Inflammatory macrophage treated with lipopolysaccharide for 4 hours (primary cell): ENCODE measurements around the gene B3GALT5.

ENCODE experiments used
- DNase-seq: peaks from one replicate; pipeline ENCODE4 v3.0.0-alpha.2; 2020

The B3GALT5 gene

GRCh38 chr21:39648879-39649278, 36.1 kb downstream of the B3GALT5 start:
- no peak for DNase-seq

- no peak for DNase-seq
These were observed 36.8 kb downstream of the B3GALT5 start for GRCh38 chr21:39649526-39649925.

DNA sequence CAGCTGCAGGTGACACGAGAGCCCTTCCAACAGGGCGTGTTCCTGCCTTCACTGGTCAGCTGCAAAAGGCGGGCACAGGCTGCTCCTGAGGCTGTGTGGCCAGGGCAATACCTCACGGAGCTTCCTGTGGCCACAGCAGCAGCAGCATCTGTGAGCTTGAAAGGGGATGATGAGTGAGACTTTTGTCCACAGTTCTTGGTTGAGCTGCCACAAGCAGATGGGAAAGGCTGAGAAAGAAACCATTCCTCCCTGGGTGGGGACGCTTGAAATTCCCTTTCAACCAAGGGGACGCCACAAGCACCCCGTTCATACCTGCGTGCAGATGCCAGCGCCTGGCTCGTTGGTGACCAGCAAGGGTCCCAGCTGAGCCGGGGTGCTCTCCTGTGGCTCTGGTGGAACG, 37.6 kb downstream of the B3GALT5 start:
- no peak for DNase-seq

- no peak for DNase-seq
These were observed 38.1 kb downstream of the B3GALT5 start for GRCh38 chr21:39650801-39651200.

GRCh38 chr21:39651206-39651605, 38.5 kb downstream of the B3GALT5 start:
- DNase-seq: no peak

- DNase-seq: no peak
These were observed 42.2 kb downstream of the B3GALT5 start for GRCh38 chr21:39654951-39655350.

DNA sequence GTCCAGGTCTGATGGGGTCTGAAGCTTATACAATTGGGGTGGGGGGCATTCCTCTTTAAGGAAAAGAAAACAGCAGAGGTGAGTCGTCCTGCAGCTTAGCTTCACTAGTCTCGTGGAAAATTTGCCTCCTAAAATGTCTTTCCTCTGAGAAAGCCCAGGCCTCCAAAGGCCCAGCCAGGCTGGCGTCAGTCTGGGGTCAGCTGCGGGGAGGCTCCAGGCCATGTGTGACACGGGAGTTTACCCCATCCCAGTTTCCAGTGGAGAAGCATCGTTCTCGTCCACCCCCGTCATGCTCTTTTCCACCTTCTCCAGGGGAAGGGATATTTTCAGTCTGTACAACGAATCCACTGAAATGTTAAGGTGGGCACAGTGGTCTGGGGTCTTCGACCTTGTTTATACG, 42.8 kb downstream of the B3GALT5 start:
- DNase-seq: no peak

- DNase-seq: no peak
These were observed 43.5 kb downstream of the B3GALT5 start for GRCh38 chr21:39656209-39656608.

GRCh38 chr21:39657091-39657689, 44.5 kb downstream of the B3GALT5 start:
- DNase-seq: no peak

DNA sequence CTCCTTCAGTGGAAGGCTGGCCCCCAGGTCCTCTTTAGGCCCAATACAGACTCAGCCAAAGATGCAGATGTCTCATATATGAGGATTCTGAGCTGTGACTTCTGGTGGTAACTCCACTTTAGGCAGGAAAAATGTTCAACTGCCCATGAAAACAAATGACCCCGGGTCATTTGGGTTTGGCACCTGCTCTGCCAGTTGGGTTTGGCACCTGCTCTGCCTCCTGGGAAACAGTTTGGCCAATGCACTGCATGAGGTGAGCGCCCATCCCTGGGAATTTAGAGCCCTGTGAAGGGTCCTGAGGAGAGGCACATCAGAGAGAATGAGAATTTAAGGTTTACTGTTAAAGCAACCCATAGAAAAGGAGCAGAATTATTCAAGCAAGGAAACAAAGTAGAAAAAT, 45.3 kb downstream of the B3GALT5 start:
- DNase-seq: no peak

DNA sequence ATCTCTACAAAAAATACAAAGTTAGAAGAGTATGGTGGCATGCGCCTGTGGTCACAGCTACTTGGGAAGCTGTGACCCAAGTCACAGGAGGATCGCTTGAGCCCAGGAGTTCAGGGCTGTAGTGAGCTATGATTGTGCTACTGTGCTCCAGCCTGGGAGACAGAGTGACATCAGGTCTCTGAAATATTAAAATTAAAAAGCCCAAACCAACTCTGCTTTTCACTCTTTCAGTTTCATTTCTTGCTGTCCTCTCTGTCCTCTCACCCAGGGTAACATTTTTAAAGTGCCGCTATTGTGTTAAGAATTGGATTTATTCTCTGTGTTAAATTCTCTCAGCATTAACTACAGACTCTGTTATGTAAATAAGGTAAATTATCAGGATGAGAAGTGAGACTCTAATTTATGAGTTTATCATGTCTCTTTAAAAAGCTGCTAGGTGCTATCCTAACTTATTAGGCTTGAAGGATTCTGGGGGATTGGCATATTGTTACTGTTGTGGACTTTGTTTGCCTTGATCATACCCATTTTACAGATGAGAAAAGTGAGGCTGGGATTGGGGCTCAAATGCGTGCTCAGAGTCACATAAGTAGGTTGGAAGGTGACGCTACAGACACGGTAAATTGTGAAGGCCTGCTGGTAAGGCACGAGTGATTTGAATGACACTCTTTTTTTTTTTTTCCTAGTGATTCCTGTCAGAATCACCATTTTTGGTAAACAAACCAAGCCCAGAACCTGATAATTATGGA, 46.5 kb downstream of the B3GALT5 start:
- no peak for DNase-seq

DNA sequence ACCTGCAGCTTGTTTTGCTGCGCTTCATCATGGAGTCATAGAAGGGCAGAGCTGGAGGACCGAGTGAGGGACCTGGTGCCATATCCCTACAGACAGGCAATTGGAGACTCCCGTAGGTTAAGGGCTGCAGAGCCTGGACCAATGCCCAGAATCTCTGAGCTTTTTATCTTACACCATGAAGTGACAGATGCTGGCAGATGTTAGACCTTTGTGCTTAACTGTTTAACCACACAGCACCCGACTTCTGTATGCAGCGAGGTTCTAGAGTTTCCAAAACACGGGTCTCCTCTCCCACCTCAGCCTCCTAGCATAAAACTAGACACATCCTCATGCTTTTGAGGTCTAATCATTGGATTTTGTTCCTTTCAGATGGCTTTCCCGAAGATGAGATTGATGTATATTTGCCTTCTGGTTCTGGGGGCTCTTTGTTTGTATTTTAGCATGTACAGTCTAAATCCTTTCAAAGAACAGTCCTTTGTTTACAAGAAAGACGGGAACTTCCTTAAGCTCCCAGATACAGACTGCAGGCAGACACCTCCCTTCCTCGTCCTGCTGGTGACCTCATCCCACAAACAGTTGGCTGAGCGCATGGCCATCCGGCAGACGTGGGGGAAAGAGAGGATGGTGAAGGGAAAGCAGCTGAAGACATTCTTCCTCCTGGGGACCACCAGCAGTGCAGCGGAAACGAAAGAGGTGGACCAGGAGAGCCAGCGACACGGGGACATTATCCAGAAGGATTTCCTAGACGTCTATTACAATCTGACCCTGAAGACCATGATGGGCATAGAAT, 47.6 kb downstream of the B3GALT5 start:
- DNase-seq: no peak

DNA sequence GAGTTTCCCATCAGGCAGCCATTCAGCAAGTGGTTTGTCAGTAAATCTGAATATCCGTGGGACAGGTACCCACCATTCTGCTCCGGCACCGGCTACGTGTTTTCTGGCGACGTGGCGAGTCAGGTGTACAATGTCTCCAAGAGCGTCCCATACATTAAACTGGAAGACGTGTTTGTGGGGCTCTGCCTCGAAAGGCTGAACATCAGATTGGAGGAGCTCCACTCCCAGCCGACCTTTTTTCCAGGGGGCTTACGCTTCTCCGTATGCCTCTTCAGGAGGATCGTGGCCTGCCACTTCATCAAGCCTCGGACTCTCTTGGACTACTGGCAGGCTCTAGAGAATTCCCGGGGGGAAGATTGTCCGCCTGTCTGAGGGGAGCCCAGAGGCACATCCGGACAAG, 48.4 kb downstream of the B3GALT5 start:
- DNase-seq: no peak

GRCh38 chr21:39661740-39662139, 49.0 kb downstream of the B3GALT5 start:
- no peak for DNase-seq

DNA sequence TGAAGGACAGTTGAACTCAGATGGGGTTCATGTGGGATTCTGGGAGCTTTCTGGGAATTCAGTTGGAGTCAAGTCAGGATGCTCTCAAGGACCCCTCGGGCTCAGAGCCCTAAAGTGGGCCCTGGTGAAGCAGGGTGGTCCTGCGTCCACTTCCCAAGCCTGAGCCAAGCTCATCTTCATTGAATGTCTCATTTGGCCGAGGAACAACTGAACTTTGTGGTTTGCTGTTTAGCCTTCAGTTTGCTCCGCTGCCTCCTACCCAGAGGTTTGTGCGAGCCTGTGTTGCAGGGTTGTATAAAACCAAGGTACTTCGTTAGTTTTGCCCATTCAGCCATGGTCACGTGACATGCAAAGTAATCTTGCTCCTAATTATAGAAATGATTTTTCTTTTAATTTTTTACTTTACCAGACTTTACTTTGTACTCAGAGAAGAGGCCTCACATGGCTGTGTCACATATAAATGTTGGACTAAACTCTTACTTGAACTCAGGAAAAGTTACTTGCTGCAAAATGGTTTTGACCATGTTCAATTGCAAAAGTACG, 49.7 kb downstream of the B3GALT5 start:
- no peak for DNase-seq

DNA sequence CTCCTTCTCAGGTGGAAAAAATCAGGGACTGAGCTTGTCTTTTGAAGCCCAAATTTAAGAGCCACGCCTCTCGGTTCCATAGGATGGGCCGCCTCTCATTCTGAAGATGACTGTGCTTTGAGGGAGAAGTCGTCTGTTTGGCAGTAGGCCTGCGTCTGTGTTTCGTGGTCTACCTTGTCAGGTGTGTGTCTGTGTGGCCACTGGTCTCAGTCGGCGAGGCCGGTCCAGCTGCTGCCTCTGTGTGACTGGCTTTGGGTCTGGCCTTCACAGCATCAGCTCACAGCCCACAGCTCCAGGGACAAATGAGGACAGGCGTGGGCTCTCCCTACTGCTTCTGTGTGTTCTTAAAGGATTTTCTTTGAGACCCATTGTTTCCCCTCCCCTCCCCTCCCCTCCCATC, 50.3 kb downstream of the B3GALT5 start:
- no peak for DNase-seq

DNA sequence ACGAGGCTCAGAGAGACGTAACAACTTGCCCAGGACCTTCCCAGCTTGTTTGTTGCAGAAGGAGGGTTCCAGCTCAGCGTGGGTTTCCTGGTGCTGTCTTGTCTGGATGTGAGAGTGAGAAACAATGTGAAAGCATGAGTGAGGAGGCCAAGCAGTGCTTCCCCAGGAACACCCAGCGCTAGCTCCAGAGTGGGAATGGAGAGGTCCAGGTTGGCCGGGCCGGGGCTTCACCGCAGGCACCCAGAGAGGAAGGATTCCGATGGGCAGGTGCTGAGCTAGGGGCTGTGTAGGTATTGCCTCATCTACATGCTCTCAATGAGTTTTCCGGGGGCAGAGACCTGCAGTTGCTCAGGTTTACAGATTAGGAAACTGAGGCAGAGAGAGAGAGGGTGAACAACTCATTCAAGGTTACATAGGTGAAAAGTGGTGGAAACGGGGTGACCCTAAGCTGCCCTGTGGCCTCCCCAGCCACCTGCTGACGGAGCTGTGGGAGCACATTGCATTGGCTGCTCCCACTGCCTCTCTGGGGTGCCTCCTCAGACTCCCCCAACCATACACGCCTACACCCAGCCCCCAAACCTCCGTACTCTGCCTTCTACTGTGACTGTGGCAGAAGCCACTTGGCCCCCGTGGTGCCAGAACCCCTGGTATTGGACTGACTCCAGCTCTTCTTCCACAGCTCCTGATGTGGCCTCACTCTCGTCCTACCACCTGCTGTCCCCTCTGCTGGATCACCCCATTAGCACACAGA, 51.2 kb downstream of the B3GALT5 start:
- no peak for DNase-seq

- DNase-seq: no peak
These were observed 51.8 kb downstream of the B3GALT5 start for GRCh38 chr21:39664586-39664985.

DNA sequence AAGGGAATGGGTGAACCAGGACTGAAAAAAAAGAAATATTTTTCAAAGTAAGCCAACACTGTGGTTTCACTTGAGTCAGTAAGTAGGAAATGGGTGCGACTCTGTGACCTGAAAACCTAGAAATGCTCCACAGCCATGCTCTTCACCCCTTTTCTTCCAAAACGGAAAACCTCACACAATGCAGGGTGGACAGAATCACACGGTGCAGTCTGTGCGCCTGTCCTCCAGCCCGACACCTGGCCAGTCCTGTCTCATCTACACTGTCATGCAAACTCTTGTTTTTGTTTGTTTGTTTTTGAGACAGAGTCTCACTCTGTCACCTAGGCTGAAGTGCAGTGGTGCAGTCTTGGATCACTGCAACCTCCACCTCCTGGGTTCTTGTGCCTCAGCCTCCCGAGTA, 53.3 kb downstream of the B3GALT5 start:
- DNase-seq: no peak

GRCh38 chr21:39666681-39667315, 54.1 kb downstream of the B3GALT5 start:
- no peak for DNase-seq

- no peak for DNase-seq
These were observed 54.7 kb downstream of the B3GALT5 start for GRCh38 chr21:39667353-39667891.

DNA sequence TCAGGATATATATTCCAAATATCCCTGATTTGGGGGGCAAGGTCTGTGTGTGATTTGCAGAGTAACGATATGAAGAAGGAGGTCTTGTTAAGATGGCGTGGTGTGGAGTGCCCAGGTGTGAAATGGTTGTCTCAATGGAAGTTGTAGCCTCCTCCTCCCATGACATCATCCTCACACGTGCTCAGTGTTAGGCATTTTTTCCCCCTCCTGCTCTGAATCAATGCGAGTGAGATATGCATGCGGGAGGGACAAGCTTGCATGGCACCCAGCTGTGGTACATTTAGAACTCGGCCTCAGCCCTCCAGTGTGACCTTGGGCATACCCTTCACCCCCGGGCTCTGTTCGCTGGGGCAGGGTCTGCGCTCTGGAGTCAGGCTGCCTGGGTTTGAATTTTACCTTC, 55.6 kb downstream of the B3GALT5 start:
- no peak for DNase-seq
